22Rv1 (cell line): ENCODE data around the gene PRLH.

Experiments
- H3K27ac ChIP-seq: fragments of 450-650 bp; 2 replicates; pipeline ENCODE4 v1.5.1; 2017
- CTCF ChIP-seq: fragments of 450-650 bp; IDR thresholded peaks from 2 replicates; pipeline ENCODE4 v1.5.1; 2017; ENCODE audit warnings: mild to moderate bottlenecking
- ZFX ChIP-seq: fragments of 450-650 bp; IDR thresholded peaks from 2 replicates; pipeline ENCODE4 v1.6.1; 2017; ENCODE audit warnings: antibody characterized with exemption, borderline replicate concordance

The PRLH gene

GRCh38 chr2:237535385-237536082, 30.8 kb upstream of the PRLH start:
- TF ChIP-seq ZFX = no peak
- no peak for TF ChIP-seq CTCF

GRCh38 chr2:237536083-237536415, 30.3 kb upstream of the PRLH start:
- no peak overlapping the region for H3K27ac ChIP-seq
- TF ChIP-seq CTCF = no peak
- TF ChIP-seq ZFX = no peak

More at GRCh38 chr2:237535385-237536082, 30.8 kb upstream of the PRLH start:
- H3K27ac ChIP-seq = no peak overlapping the region

GRCh38 chr2:237536617-237537016, 29.8 kb upstream of the PRLH start:
- TF ChIP-seq CTCF = no peak
- H3K27ac ChIP-seq = no peak overlapping the region

GRCh38 chr2:237538001-237538720, 28.2 kb upstream of the PRLH start:
- TF ChIP-seq CTCF (no peak), ZFX (no peak)
- no peak overlapping the region for H3K27ac ChIP-seq

- H3K27ac ChIP-seq = no peak overlapping the region
- TF ChIP-seq CTCF = no peak
- TF ChIP-seq ZFX = no peak
Measured at GRCh38 chr2:237538901-237539300, 27.5 kb upstream of the PRLH start.

GRCh38 chr2:237539681-237540080, 26.7 kb upstream of the PRLH start:
- no peak for TF ChIP-seq CTCF
- TF ChIP-seq ZFX = no peak
- no peak overlapping the region for H3K27ac ChIP-seq

GRCh38 chr2:237540223-237540775, 26.1 kb upstream of the PRLH start:
- no peak overlapping the region for H3K27ac ChIP-seq
- TF ChIP-seq ZFX (no peak), CTCF (no peak)
